Left lung (tissue), 10 donors: ENCODE measurements around the gene ATP4B. TPM values are rescaled to one million over a fixed set of nuclear protein-coding genes. Genes with fewer than 3 reads are reported as not detected.

ENCODE experiments used
- ATAC-seq: fragments of 200-7000 bp; cut with Tn5 transposase; one replicate; pipeline ENCODE4 v1.9.1; 2020; ENCODE audit warnings: moderate library complexity
- DNase-seq, 4 donors: peaks; one replicate each; pipeline ENCODE4 v3.0.0-alpha.2; 2013 to 2020
- H3K27ac ChIP-seq, 2 donors: fragments of 200-600 bp; sonication (generic) in 1 of 2; one replicate each; pipeline versions ENCODE4 v1.5.0 to v1.8.0; 2020 to 2021
- H3K27me3 ChIP-seq, 2 donors: fragments of 200-600 bp; sonication (generic) in 1 of 2; one replicate each; pipeline versions ENCODE4 v1.5.0 to v1.8.0; 2020 to 2021
- H3K36me3 ChIP-seq, 2 donors: fragments of 200-600 bp; sonication (generic) in 1 of 2; one replicate each; pipeline versions ENCODE4 v1.5.0 to v1.8.0; 2020 to 2021
- H3K4me1 ChIP-seq, 2 donors: fragments of 200-600 bp; one replicate each; pipeline ENCODE4 v1.8.0; 2021
- H3K4me3 ChIP-seq, 2 donors: fragments of 200-600 bp; sonication (generic) in 1 of 2; one replicate each; pipeline versions ENCODE4 v1.5.0 to v1.8.0; 2020 to 2021; ENCODE audit warnings: mild to moderate bottlenecking in 1 of 2
- H3K9me3 ChIP-seq, 2 donors: fragments of 200-600 bp; sonication (generic) in 1 of 2; one replicate each; pipeline versions ENCODE4 v1.5.0 to v1.8.0; 2020 to 2021
- CTCF ChIP-seq, 2 donors: fragments of 200-600 bp; sonication (generic) in 1 of 2; IDR thresholded peaks; one replicate each; pipeline versions ENCODE4 v1.5.0 to v1.8.0; 2021; ENCODE audit warnings: antibody characterized with exemption in 2 of 2
- intact Hi-C, 2 donors: fragments of 100-400 bp; cut with DNase I; formaldehyde crosslinking; loops; one replicate each; pipeline versions ENCODE4 v1.11.2 to v1.14.2; 2022
- polyA plus RNA-seq, 6 donors: library from polyadenylated mRNA; unstranded; fragments of 120-200 nt; gene quantifications; one replicate each; pipeline ENCODE4 v1.2.1, GENCODE V29; 2013; ENCODE audit not compliant: insufficient read length in 6 of 6
- total RNA-seq, 2 donors: library from RNA; stranded (reverse); fragmentation: NEBNext Ultra II Directional; extraction: Animal tissue kit (Norgen Biotek cat#: 25700); gene quantifications; one replicate each; pipeline ENCODE4 v1.2.1, GENCODE V29; 2021
- donor health status: DM: no; HTN: yes; CAD: no.
- donor health status: DM: no; HTN: no; CAD: no.

The ATP4B gene
- total and polyA plus RNA-seq, 8 donors, result 0.28 to 0.58 (median 0.41) TPM; not detected in 5

GRCh38 chr13:113634279-113635047, 23.5 kb downstream of the ATP4B start:
- Histone ChIP-seq H3K27me3 (no peaks in the 10 kb centered on the region), H3K4me1 (no peaks in the 10 kb centered on the region), H3K9me3 (no peaks in the 10 kb centered on the region), H3K4me3 (no peak overlapping the region), H3K27ac (no peak overlapping the region), H3K36me3 (peaks cover 0 to 99% of the 10 kb centered on the region in 2 donors)
- no peak for ATAC-seq
- peak in 1 of 4 donors; percentile 10 for DNase-seq
- no peak for TF ChIP-seq CTCF (IDR thresholded peaks at IDR 0.05)
- intact Hi-C loops, result no loop called here

DNA sequence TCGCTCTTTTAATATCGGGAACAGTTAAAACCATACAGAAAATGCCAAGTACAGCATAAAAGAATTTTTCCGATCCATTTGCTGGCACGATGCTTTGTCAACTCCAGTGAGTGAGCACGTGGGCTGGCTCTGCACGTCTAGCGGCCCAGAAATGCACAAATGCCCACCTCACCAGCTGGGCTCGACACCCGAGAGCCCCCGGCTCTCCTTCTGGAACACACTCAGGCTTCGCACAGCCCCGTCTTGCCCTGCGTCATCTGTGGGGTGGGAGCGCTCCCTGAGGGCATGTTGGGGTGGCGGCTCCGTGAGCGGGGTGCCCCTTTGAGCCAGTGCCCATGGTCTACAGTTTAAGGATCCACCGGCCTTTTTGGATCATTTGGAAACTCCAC, 24.5 kb downstream of the ATP4B start:
- Histone ChIP-seq H3K27ac (no peak overlapping the region), H3K4me1 (no peaks in the 10 kb centered on the region), H3K27me3 (no peaks in the 10 kb centered on the region), H3K4me3 (no peak overlapping the region), H3K36me3 (peaks cover 0 to 98% of the 10 kb centered on the region in 2 donors), H3K9me3 (no peaks in the 10 kb centered on the region)
- intact Hi-C loops, result no loop called here
- TF ChIP-seq CTCF (IDR thresholded peaks at IDR 0.05), result no peak
- DNase-seq, result peak in 1 of 4 donors; percentile 17
- no peak for ATAC-seq

- ATAC-seq (no peak), DNase-seq (peak in 1 of 4 donors; percentile 21)
- Histone ChIP-seq H3K27ac (no peak overlapping the region), H3K27me3 (no peaks in the 10 kb centered on the region), H3K4me1 (no peaks in the 10 kb centered on the region), H3K4me3 (no peak overlapping the region), H3K36me3 (peaks cover 0 to 95% of the 10 kb centered on the region in 2 donors), H3K9me3 (no peaks in the 10 kb centered on the region)
- intact Hi-C loops, result no loop called here
- no peak for TF ChIP-seq CTCF (IDR thresholded peaks at IDR 0.05)
These were observed 25.1 kb downstream of the ATP4B start for GRCh38 chr13:113632706-113633484.

GRCh38 chr13:113631341-113632095, 26.5 kb downstream of the ATP4B start:
- Histone ChIP-seq H3K36me3 (peaks cover 0 to 95% of the 10 kb centered on the region in 2 donors), H3K27me3 (no peaks in the 10 kb centered on the region), H3K9me3 (no peaks in the 10 kb centered on the region), H3K27ac (no peak overlapping the region), H3K4me1 (no peaks in the 10 kb centered on the region), H3K4me3 (no peak overlapping the region)
- intact Hi-C loops, result no loop called here
- no peak for TF ChIP-seq CTCF (IDR thresholded peaks at IDR 0.05)
- peak in 2 of 4 donors; percentile 27 to 55 for DNase-seq
- no peak for ATAC-seq
